Stimulated activated CD4-positive, alpha-beta T cell treated with anti-CD3 and anti-CD28 coated beads, Interleukin-1b, Interleukin-23, amount 100 ng/mL, for 1 hour (primary cell): ENCODE measurements around the gene ZCCHC10.
"Not testable (repeated sequence)": the region's sequence is repeated elsewhere in the genome, so short reads cannot be mapped to it uniquely, and the experiment has no call there.

Experiments
- DNase-seq, 2 donors: peaks; one replicate each; pipeline ENCODE4 v3.0.0-alpha.2; 2020; ENCODE audit warnings: low read depth in 2 of 2

ZCCHC10 gene

GRCh38 chr5:133025804-133026663 is at the start of gene ZCCHC10:
Gene ZCCHC10 (minus strand): TSS chr5:133026549. CDS start chr5:133026537, 12 bp downstream.
- DNase-seq = peak; percentile 75 to 79

DNA sequence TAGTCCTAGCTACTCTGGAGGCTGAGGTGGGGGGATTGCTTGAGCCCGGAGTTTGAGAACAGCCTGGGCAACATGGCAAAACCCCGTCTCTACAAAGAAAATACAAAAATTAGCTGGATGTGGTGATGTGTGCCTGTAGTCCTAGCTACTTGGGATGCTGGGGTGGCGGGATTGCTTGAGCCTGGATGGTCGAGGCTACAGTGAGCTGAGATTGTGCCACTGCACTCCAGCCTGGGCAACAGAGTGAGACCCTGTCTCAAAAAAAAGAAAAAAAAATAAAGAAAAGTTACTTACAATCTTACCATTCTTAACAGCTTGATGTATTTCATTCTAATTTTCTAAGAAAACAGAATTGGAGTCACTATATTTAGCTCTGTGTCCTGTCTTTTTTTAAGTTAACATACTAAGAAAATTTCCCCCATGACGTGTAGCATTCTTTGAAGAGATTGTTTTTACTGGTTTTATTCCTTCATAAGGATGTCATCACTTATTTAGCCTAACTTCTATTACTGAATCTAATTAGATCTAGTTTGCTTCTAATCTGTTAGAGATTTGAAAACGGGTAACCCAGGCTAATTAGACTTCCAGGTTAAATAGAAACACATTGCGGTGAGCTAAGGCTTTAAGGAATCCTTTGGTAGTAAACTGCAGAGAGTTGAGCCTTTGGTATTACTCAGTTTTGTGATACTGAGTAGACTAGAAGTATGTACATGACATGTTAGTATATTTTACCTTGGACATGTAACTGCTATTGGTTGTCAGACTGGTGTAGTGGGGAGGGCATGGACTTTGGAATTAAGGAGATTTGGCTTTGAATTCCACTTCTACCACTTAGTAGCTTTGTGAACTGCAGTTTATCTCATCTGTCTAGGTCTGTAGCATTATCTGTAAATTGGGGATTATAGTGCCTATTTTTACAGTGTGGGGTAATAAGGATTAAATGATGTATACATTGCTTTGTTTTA is 49.5 kb upstream of the ZCCHC10 start:
- no peak for DNase-seq

GRCh38 chr5:133072021-133072420 is 45.7 kb upstream of the ZCCHC10 start:
- no peak for DNase-seq

DNA sequence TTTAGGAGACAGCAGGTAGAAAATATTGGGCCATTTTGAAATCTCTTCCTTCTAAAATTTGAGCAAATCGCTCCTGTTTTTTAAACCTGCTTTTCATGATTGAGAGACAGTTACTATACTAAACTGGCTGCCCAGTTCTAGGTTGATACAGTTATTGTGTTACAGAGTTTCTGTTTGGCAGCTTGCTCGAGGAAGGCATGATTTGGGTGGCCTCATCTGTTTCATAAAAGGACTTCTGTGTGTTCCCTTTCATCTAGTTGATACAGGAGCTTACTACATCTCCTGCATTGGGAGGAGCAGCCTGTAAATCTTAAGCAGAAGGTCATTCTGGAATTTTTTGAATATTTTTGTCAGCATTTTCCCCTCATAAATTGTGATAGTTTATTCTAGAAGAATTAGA is 39.7 kb upstream of the ZCCHC10 start:
- no peak for DNase-seq

DNA sequence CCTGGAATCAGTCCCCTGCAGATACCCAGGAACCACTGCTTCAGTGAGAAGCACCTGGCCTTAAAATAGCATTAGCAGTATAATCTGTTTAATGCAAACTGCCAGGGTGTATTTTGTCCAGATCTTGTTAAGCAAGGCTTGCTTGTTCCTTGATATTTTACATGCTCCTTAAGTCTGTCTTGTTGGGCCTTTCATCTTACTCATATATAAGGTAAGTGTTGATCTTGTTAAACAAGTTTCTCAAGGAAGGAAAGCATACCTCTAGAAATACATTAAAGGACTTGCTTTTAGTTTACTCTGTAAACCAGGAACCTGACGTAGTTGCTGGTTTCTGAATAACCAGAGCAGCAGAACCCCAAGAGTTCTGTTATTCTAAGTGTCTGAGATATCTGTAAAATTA is 39.1 kb upstream of the ZCCHC10 start:
- no peak for DNase-seq

GRCh38 chr5:133063965-133064364 is 37.6 kb upstream of the ZCCHC10 start:
- no peak for DNase-seq

- no peak for DNase-seq
Observed at GRCh38 chr5:133062276-133062675, 35.9 kb upstream of the ZCCHC10 start.

DNA sequence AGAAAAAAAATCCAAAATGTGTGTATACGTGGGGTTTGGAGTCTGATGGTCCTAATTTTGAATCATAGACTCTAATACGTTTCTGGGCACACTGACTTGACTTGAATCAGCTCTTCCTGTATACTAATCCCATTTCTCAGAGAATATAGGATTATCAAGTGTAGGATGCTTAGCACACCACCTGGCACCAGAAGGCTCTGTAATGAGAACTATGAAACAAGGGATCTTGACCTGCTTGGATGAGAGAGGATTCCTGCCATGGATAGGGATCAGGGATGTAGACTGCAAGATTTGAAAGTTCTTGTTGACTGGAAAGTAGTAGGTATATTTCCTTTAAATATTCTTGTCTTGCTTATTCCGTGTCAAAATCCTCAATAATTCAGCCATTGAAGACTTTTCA is 33.3 kb upstream of the ZCCHC10 start:
- DNase-seq = no peak

DNA sequence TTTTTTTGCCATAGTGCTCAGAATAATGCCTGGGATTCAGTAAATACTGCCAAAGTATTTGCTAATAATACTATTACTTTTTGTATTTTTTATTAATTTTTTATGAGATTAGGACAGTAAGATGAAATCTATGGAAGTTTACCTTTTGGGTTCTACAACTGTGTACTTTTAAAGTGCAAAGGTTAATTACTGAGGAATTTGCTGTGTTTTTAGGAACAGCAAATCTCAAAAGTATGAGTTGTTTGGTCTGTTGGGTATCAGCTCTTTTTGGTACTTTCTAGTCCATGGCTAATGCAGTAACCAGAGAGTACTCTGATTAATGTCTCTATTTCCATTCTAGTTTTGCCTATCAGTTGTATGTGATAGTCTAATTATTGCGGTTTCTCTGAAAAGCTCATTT is 30.5 kb upstream of the ZCCHC10 start:
- DNase-seq = no peak

- DNase-seq = no peak
Observed at GRCh38 chr5:133054697-133055471, 28.5 kb upstream of the ZCCHC10 start.

GRCh38 chr5:133053448-133053847 is 27.1 kb upstream of the ZCCHC10 start:
- no peak for DNase-seq

GRCh38 chr5:133052317-133053175 is 26.2 kb upstream of the ZCCHC10 start:
- peak in 1 of 2 donors; percentile 9 for DNase-seq

DNA sequence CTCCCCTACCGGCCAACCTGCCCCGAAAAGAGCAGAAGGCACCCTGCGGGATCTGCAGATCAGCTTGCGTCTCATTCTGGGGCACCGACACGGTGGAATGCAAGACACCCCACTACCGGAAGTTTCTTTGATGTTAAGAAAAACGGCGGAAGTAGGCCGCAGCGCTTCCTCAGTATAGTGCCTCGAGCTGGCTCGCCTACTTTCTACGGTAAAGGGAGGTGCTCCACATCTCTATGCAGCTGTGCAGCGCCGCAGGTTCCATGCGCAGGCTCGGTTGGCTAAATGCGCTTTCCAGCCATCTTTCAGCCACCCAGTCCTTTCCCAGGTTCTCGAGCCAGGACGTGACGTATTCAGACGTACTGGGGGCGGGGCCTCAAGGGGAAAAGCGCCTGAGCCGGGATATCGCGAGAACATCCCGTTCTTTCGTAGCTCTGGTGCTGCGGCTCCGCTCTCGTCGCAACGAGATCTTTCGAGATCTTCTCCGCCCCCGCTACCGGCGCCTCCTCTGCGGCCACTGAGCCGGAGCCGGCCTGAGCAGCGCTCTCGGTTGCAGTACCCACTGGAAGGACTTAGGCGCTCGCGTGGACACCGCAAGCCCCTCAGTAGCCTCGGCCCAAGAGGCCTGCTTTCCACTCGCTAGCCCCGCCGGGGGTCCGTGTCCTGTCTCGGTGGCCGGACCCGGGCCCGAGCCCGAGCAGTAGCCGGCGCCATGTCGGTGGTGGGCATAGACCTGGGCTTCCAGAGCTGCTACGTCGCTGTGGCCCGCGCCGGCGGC is 25.4 kb upstream of the ZCCHC10 start, which contains the start of gene HSPA4:
TSS of gene HSPA4 (plus strand) at position 472 of the 775 bp plus-strand sequence. CDS start at position 710, 238 bp downstream.
- DNase-seq = peak; percentile 90 to 91

- DNase-seq = no peak
Observed at GRCh38 chr5:133051061-133051541, 24.8 kb upstream of the ZCCHC10 start.

- no peak for DNase-seq
Observed at GRCh38 chr5:133050521-133050920, 24.2 kb upstream of the ZCCHC10 start.

- DNase-seq = no peak
Observed at GRCh38 chr5:133049726-133050048, 23.3 kb upstream of the ZCCHC10 start.

- DNase-seq = no peak
Observed at GRCh38 chr5:133048993-133049725, 22.8 kb upstream of the ZCCHC10 start.

GRCh38 chr5:133047404-133047803 is 21.1 kb upstream of the ZCCHC10 start:
- DNase-seq = no peak

DNA sequence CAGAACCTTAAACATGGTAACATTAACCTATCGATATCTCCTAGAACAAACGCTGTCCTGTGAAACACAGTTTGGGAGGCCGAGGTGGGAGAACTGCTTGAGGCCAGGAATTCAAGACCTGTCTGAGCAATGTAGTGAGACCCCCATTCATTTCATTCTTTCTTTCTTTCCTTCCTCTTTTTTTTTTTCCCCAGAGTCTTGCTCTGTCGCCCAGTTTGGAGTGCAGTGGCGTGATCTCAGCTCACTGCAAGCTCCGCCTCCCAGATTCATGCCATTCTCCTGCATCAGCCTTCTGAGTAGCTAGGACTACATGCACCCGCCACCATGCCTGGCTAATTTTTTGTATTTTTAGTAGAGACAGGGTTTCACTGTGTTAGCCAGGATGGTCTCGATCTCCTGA is 20.2 kb upstream of the ZCCHC10 start:
- not testable (repeated sequence) for DNase-seq
